OCI-LY1 (cell line): Measurements from ENCODE around the gene DMAC2L.

Experiments used
- H2AFZ ChIP-seq: fragments of 200-600 bp; sonication (generic), shearing (Covaris generic); 2 replicates; pipeline ENCODE4 v1.6.0; 2014; ENCODE audit warnings: antibody characterized with exemption, mild to moderate bottlenecking, low read length
- H3F3A ChIP-seq: fragments of 200-600 bp; sonication (generic), shearing (Covaris generic); 2 replicates; pipeline ENCODE4 v1.6.0; 2014; ENCODE audit warnings: mild to moderate bottlenecking, antibody characterized with exemption, low read length, moderate library complexity; ENCODE audit not compliant: insufficient read depth
- H3K27ac ChIP-seq: fragments of 200-600 bp; sonication (generic); 2 replicates; pipeline ENCODE4 v1.5.1; 2014; ENCODE audit warnings: low read length, mixed run types, mild to moderate bottlenecking, low read depth; ENCODE audit not compliant: poor library complexity, severe bottlenecking
- H3K27me3 ChIP-seq: fragments of 200-600 bp; sonication (generic); 2 replicates; pipeline ENCODE4 v1.6.0; 2014; ENCODE audit warnings: antibody characterized with exemption, mild to moderate bottlenecking, low read length, moderate library complexity; ENCODE audit not compliant: insufficient read depth
- H3K36me3 ChIP-seq: fragments of 200-600 bp; sonication (generic); 2 replicates; pipeline ENCODE4 v1.6.1; 2014; ENCODE audit warnings: mild to moderate bottlenecking, antibody characterized with exemption, low read length, moderate library complexity, mixed read lengths; ENCODE audit not compliant: insufficient read depth
- H3K4me1 ChIP-seq: fragments of 200-600 bp; sonication (generic); 2 replicates; pipeline ENCODE4 v1.5.1; 2014; ENCODE audit warnings: mild to moderate bottlenecking, low read length, moderate library complexity; ENCODE audit not compliant: insufficient read depth, severe bottlenecking
- H3K4me2 ChIP-seq: fragments of 200-600 bp; sonication (generic), shearing (Covaris generic); 2 replicates; pipeline ENCODE4 v1.6.1; 2014; ENCODE audit warnings: low read length
- H3K4me3 ChIP-seq: fragments of 200-600 bp; sonication (generic); 2 replicates; pipeline ENCODE4 v1.5.1; 2014; ENCODE audit warnings: low read length, low read depth, mild to moderate bottlenecking, mixed read lengths; ENCODE audit not compliant: poor library complexity, severe bottlenecking
- H3K79me2 ChIP-seq: fragments of 200-600 bp; shearing (Covaris generic); 2 replicates; pipeline ENCODE4 v1.6.1; 2016; ENCODE audit warnings: mixed run types, low read length, mixed read lengths; ENCODE audit not compliant: insufficient read depth
- H3K9ac ChIP-seq: fragments of 200-600 bp; sonication (generic), shearing (Covaris generic); 2 replicates; pipeline ENCODE4 v1.6.1; 2014; ENCODE audit warnings: mild to moderate bottlenecking, low read length, mixed read lengths
- H3K9me2 ChIP-seq: fragments of 200-600 bp; sonication (generic), shearing (Covaris generic); 2 replicates; pipeline ENCODE4 v1.6.1; 2014; ENCODE audit warnings: low read depth, mild to moderate bottlenecking, low read length, mixed read lengths
- H3K9me3 ChIP-seq: fragments of 200-600 bp; shearing (Covaris generic); 2 replicates; pipeline ENCODE4 v1.6.1; 2014; ENCODE audit warnings: low read length, mixed read lengths
- H4K20me1 ChIP-seq: fragments of 200-600 bp; sonication (generic), shearing (Covaris generic); 2 replicates; pipeline ENCODE4 v1.6.0; 2016; ENCODE audit warnings: mild to moderate bottlenecking, low read length; ENCODE audit not compliant: insufficient read depth
- CTCF ChIP-seq: fragments of 200-600 bp; sonication (generic), shearing (Covaris generic); IDR thresholded peaks from 2 replicates; pipeline ENCODE4 v1.5.1; 2017; ENCODE audit warnings: mild to moderate bottlenecking, antibody characterized with exemption, low read length, moderate library complexity, mixed read lengths
- EZH2 ChIP-seq: fragments of 200-600 bp; sonication (generic), shearing (Covaris generic); IDR thresholded peaks from 2 replicates; pipeline ENCODE4 v1.8.0; 2017; ENCODE audit warnings: borderline replicate concordance, mixed run types, mild to moderate bottlenecking, antibody characterized with exemption, low read length, moderate library complexity, mixed read lengths

Gene DMAC2L

GRCh38 chr14:50331596-50331995 is 19.5 kb downstream of the DMAC2L start:
- Histone ChIP-seq H3K4me1 (peaks cover 17% of the 10 kb centered on the region), H3K9me3 (no peaks in the 10 kb centered on the region), H3K9me2 (no peaks in the 10 kb centered on the region), H3K36me3 (peaks cover 7% of the 10 kb centered on the region; the same call in 1 of the 2 replicates), H3K27me3 (no peaks in the 10 kb centered on the region), H3K4me3 (no peak overlapping the region), H2AFZ (no peak overlapping the region), H3K9ac (no peak overlapping the region), H3K27ac (no peak overlapping the region), H4K20me1 (no peaks in the 10 kb centered on the region), H3K4me2 (no peak overlapping the region), H3F3A (no peaks in the 10 kb centered on the region), H3K79me2 (no peaks in the 10 kb centered on the region)
- no peak for TF ChIP-seq CTCF
- TF ChIP-seq EZH2, result no peak

DNA sequence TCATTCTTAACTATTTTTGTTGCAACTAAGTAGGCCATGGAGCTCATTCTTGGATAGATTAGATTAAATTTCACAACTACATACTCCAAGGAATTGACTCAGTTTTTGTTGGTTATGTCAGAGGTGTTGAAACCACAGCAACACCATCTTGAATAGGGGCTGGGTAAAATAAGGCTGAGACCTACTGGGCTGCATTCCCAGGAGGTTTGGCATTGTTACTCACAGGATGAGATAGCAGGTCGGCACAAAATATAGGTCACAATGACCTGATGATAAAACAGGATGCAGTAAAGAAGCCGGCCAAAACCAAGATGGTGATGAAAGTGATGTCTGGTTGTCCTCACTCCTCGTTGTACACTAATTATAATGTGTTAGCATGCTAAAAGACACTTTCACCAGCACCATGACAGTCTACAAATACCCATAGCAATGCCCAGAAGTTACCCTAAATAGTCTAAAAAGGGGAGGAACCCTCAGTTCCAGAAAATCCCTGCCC is 20.9 kb downstream of the DMAC2L start:
- Histone ChIP-seq H2AFZ (no peak overlapping the region), H3K9me3 (no peaks in the 10 kb centered on the region), H4K20me1 (no peaks in the 10 kb centered on the region), H3K9me2 (no peaks in the 10 kb centered on the region), H3K9ac (no peak overlapping the region), H3K4me3 (no peak overlapping the region), H3K27me3 (no peaks in the 10 kb centered on the region), H3K27ac (no peak overlapping the region), H3K36me3 (peaks cover 6% of the 10 kb centered on the region; the same call in 1 of the 2 replicates), H3K79me2 (no peaks in the 10 kb centered on the region), H3K4me2 (no peak overlapping the region), H3K4me1 (peaks cover 17% of the 10 kb centered on the region), H3F3A (no peaks in the 10 kb centered on the region)
- TF ChIP-seq CTCF (no peak), EZH2 (no peak)

DNA sequence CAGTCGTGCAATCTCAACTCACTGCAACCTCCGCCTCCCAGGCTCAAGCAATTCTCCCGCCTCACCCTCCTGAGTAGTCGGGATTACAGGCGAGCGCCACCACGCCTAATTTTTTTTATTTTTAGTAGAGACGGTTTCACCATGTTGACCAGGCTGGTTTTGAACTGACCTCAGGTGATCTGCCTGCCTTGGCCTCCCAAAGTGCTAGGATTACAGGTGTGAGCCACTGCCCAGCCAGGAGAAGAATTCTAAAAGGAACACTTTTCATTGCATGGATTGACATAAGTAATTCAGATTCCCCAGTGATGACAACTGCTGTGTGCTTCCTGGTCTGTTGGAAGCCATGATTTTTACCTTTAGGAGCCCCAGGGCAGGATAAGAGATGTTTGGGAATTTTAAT is 22.1 kb downstream of the DMAC2L start:
- Histone ChIP-seq H3K4me1 (peaks cover 17% of the 10 kb centered on the region), H3F3A (no peaks in the 10 kb centered on the region), H3K9me3 (no peaks in the 10 kb centered on the region), H3K4me2 (no peak overlapping the region), H3K9me2 (no peaks in the 10 kb centered on the region), H3K36me3 (peaks cover 6% of the 10 kb centered on the region; the same call in 1 of the 2 replicates), H3K4me3 (no peak overlapping the region), H4K20me1 (no peaks in the 10 kb centered on the region), H3K9ac (no peak overlapping the region), H3K79me2 (no peaks in the 10 kb centered on the region), H3K27me3 (no peaks in the 10 kb centered on the region), H3K27ac (no peak overlapping the region), H2AFZ (no peak overlapping the region)
- no peak for TF ChIP-seq EZH2
- TF ChIP-seq CTCF, result no peak
